Effector CD4-positive, alpha-beta T cell (primary cell): ENCODE data around the gene BZW2.

Source experiments
- DNase-seq: peaks from one replicate; pipeline ENCODE4 v3.0.0-alpha.2; 2020

Gene BZW2

DNA sequence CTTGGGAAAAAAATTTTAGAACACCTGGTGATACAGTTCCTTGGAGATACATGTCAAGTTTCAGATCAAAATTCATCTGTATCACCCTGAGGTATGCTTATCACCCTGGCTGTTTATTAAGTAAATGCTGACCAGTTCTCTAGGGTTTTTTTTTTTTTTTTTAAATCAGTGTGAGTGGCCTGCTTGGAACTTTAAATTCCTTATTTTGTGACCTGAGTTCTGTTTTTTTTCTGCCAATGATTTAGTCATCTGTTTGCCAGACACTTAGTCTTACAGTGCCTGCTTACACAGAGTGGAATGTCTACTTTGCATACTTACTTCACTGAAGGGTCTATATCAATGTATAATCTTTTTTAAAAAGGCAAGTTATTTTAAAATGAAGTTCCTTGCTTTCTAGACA lies 109.4 kb downstream of the BZW2 start:
- DNase-seq, result no peak
